Ovary (tissue), 10 donors: ENCODE measurements around the gene PSME3. TPM values are rescaled to one million over a fixed set of nuclear protein-coding genes. Genes with fewer than 3 reads are reported as not detected.

ENCODE experiments used
- DNase-seq, 5 donors: peaks; one replicate each; pipeline ENCODE4 v3.0.0-alpha.2; 2019 to 2020
- H3K27ac ChIP-seq, 2 donors: fragments of 200-600 bp; one replicate each; pipeline versions ENCODE4 v1.5.1 to v1.8.0; 2019 to 2022
- H3K27me3 ChIP-seq: fragments of 200-600 bp; one replicate; pipeline ENCODE4 v1.8.0; 2022
- H3K36me3 ChIP-seq: fragments of 200-600 bp; sonication (generic); one replicate; pipeline ENCODE4 v1.5.1; 2019
- H3K4me1 ChIP-seq: one replicate; pipeline ENCODE4 v1.8.1; 2013; ENCODE audit warnings: mild to moderate bottlenecking, moderate library complexity; ENCODE audit not compliant: insufficient read depth
- H3K4me3 ChIP-seq: fragments of 200-600 bp; sonication (generic); one replicate; pipeline ENCODE4 v1.5.1; 2017
- H3K9me3 ChIP-seq, 2 donors: fragments of 200-600 bp in 1 of 2; sonication (generic) in 1 of 2; one replicate each; pipeline versions ENCODE4 v1.5.1 to v1.8.1; 2013 to 2019; ENCODE audit warnings: mild to moderate bottlenecking in 1 of 2, moderate library complexity in 1 of 2
- EP300 ChIP-seq: sonication (generic); formaldehyde crosslinking; IDR thresholded peaks from one replicate; pipeline ENCODE4 v1.6.1; 2017; ENCODE audit warnings: antibody characterized with exemption
- POLR2A ChIP-seq: fragments of 450-650 bp; IDR thresholded peaks from one replicate; pipeline ENCODE4 v1.6.1; 2017; ENCODE audit warnings: antibody characterized with exemption, mild to moderate bottlenecking, moderate library complexity
- WGBS, 3 donors: extraction: QIAGEN DNeasy Blood & Tissue Kit in 1 of 3; methylation state at CpG; one replicate each; pipeline versions ENCODE4 v1.1.5 to v1.1.7; 2013 to 2017; 5-methylcytosine and 5-hydroxymethylcytosine counted together
- intact Hi-C, 4 donors: fragments of 100-400 bp; cut with DNase I; formaldehyde crosslinking; loops; one replicate each; pipeline versions ENCODE4 v1.11.0 to v1.15.1; 2022 to 2023
- long read RNA-seq, 3 donors: library from polyadenylated mRNA in 2 of 3; unstranded in 2 of 3; transcript quantifications; one replicate each; pipeline ENCODE4 v2.0.0 and lab custom pipeline, GENCODE V29; 2021 to 2026
- polyA plus RNA-seq, 2 donors: library from polyadenylated mRNA; stranded (reverse); fragments of 200-250 nt in 1 of 2; fragments of 350-450 nt in 1 of 2; fragmentation: Illumina TruSeq in 1 of 2; extraction: RNeasy Lipid Tissue Mini Kit (QIAGEN cat#74804) in 1 of 2; gene quantifications; one replicate each; pipeline ENCODE4 v1.2.3, GENCODE V29; 2013 to 2014
- total RNA-seq, 7 donors: library from RNA; depleted of rRNA in 2 of 7; stranded (reverse); fragments of >200 nt in 2 of 7; fragmentation: NEBNext Ultra II Directional in 3 of 7; extraction: Animal tissue kit (Norgen Biotek cat#: 25700) in 3 of 7; gene quantifications; one replicate each; pipeline versions ENCODE4 v1.1.0 to v1.2.4, GENCODE V29; 2016 to 2023
- TF ChIP-seq, protein P1 (sequence below), 3 donors: fragments of 450-650 bp in 2 of 3; fragments of 200-600 bp in 1 of 3; IDR thresholded peaks; one replicate each; pipeline versions ENCODE4 v1.5.1 to v1.8.0; 2016 to 2022; ENCODE audit warnings: antibody characterized with exemption in 3 of 3, mild to moderate bottlenecking in 1 of 3
- donor health status: DM: no; HTN: no; CAD: no; lungs with moderate emphysema.
- donor health status: DM: no; HTN: no; CAD: no.
- donor health status: Bipolar disorder and iron deficiency.
- donor health status: DM: yes; HTN: yes; CAD: no.
- donor health status: DM: no; HTN: no; CAD: no.
- donor health status: DM: yes; HTN: yes; CAD: no.

Gene PSME3, protein sequence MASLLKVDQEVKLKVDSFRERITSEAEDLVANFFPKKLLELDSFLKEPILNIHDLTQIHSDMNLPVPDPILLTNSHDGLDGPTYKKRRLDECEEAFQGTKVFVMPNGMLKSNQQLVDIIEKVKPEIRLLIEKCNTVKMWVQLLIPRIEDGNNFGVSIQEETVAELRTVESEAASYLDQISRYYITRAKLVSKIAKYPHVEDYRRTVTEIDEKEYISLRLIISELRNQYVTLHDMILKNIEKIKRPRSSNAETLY
- total RNA-seq (10 to 100 TPM; 28.6 to 85.8 (median 61.9) TPM), polyA plus RNA-seq (100 to 1,000 TPM in 1 of 2 donors, 10 to 100 TPM in 1; 31.7 to 118 TPM)
- long read RNA-seq, donor 1, transcript PSME3-210 (11 exons, 998 nt): major isoform, 55 of 75 reads
- long read RNA-seq, donor 1, partial matches to known transcripts: 1 of 75 reads
- long read RNA-seq, donor 1, other reads (novel, unspliced or antisense): 18 of 75 reads
- long read RNA-seq, donor 2, transcript PSME3-210 (11 exons, 998 nt): major isoform, 33 of 33 reads
- long read RNA-seq, donor 2, partial matches to known transcripts: 0 of 33 reads
- long read RNA-seq, donor 2, other reads (novel, unspliced or antisense): 0 of 33 reads
- long read RNA-seq, donor 3, transcript PSME3-210 (11 exons, 998 nt): major isoform, 86 of 98 reads
- long read RNA-seq, donor 3, partial matches to known transcripts: 0 of 98 reads
- long read RNA-seq, donor 3, other reads (novel, unspliced or antisense): 12 of 98 reads

DNA sequence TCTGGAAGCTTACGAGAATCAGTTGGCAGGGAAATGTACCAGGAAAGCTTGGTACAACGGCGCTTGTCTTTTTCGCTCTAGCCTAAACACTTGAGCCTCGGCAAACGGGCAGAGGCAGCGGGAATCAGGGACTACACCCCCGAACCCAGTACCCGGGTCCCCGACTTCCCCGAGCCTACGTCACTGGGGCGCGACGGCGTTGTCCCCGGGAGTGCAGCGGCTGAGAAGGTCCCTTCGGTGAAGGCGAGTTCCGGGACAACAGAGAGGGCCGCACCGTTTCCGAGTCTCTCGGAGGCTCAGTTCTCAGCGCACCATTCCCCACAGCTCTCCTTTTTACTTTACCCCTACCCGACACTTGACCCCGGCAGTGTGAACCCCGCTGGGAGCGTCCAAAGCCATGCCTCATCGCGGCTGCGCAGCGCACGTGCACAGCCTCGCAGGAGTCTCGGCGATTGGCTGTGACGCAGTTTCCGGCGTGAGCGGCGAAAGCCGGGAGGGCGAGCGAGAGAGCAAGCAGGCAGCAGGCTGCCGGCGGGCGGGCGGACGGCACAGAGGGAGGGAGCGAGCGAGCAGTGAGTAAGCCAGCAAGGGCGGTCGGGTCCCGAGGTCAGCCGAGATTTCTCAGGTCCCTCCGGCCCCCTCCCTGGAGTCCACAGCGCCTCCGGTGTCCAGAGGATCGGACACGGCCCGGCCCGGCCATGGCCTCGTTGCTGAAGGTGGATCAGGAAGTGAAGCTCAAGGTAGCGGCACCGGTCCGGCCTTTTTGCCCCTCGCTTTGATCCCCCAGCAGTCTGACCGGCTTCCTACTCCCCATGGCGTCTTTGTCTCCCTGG lies at the start of gene PSME3:
PSME3 (plus strand) TSS at position 464 of the 833 bp plus-strand sequence; CDS start at position 699, 235 bp downstream.
- 0 to 1% (median 0%) methylated on average over 59 to 71 of the region's 71 CpGs for WGBS, 3 donors
- no peaks in the 10 kb centered on the region for H3K9me3 ChIP-seq
- H3K27ac ChIP-seq: peak within 1 kb of the TSS; percentile 56 to 82
- TF ChIP-seq EP300: no peak
- TF ChIP-seq POLR2A: peak; percentile 86
- H3K27me3 ChIP-seq: no peaks in the 10 kb centered on the region
- H3K4me1 ChIP-seq: no peaks in the 10 kb centered on the region
- H3K4me3 ChIP-seq: peak within 1 kb of the TSS; percentile 74
- peak; percentile 86 to 92 (median 89) for DNase-seq
- intact Hi-C loops: no loop called here
- H3K36me3 ChIP-seq: no peaks in the 10 kb centered on the region

DNA sequence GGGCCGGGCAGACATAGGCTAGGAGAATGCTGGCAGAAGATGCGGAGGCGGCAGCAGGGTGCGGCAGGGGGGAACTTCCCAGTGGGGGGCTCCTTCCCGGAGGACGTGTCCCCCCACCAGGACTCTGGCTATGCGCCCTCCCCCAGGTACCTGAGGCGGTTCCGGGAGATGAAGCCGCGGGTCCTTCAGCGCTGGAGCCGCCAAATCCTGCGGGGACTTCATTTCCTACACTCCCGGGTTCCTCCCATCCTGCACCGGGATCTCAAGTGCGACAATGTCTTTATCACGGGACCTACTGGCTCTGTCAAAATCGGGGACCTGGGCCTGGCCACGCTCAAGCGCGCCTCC lies 49.4 kb upstream of the PSME3 start:
- H3K27me3 ChIP-seq: no peaks in the 10 kb centered on the region
- no peak for TF ChIP-seq EP300
- TF ChIP-seq, protein P1, sequence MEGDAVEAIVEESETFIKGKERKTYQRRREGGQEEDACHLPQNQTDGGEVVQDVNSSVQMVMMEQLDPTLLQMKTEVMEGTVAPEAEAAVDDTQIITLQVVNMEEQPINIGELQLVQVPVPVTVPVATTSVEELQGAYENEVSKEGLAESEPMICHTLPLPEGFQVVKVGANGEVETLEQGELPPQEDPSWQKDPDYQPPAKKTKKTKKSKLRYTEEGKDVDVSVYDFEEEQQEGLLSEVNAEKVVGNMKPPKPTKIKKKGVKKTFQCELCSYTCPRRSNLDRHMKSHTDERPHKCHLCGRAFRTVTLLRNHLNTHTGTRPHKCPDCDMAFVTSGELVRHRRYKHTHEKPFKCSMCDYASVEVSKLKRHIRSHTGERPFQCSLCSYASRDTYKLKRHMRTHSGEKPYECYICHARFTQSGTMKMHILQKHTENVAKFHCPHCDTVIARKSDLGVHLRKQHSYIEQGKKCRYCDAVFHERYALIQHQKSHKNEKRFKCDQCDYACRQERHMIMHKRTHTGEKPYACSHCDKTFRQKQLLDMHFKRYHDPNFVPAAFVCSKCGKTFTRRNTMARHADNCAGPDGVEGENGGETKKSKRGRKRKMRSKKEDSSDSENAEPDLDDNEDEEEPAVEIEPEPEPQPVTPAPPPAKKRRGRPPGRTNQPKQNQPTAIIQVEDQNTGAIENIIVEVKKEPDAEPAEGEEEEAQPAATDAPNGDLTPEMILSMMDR (IDR thresholded peaks at IDR 0.05): no peak
- TF ChIP-seq POLR2A: no peak
- intact Hi-C loops: no loop called here
- no peaks in the 10 kb centered on the region for H3K9me3 ChIP-seq
- no peak overlapping the region for H3K27ac ChIP-seq
- 27 to 50% (median 31%) methylated on average over 22 of the region's 22 CpGs for WGBS, 3 donors
- no peaks in the 10 kb centered on the region for H3K36me3 ChIP-seq
- peaks cover 4% of the 10 kb centered on the region for H3K4me1 ChIP-seq
- H3K4me3 ChIP-seq: no peak overlapping the region
- DNase-seq: peak in 1 of 5 donors; percentile 35

DNA sequence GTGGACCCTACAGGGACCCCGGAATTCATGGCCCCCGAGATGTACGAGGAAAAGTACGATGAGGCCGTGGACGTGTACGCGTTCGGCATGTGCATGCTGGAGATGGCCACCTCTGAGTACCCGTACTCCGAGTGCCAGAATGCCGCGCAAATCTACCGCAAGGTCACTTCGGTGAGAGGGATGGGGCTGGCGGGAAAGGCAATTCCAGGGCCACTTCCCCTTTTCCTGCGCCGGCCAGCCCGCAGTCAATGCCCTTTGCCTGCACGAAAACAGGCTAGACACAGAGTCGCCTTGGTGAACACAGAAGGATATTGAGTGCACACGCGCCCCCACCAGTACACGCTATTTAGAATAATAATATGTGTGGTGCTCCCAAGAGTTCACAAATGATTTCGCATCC lies 48.8 kb upstream of the PSME3 start:
- 36 to 51% (median 40%) methylated on average over 25 of the region's 25 CpGs for WGBS, 3 donors
- Histone ChIP-seq H3K9me3 (no peaks in the 10 kb centered on the region), H3K27me3 (no peaks in the 10 kb centered on the region), H3K4me3 (no peak overlapping the region), H3K36me3 (no peaks in the 10 kb centered on the region), H3K4me1 (peaks cover 4% of the 10 kb centered on the region), H3K27ac (no peak overlapping the region)
- intact Hi-C loops: no loop called here
- TF ChIP-seq POLR2A (no peak), EP300 (no peak)
- TF ChIP-seq, protein P1 (IDR thresholded peaks at IDR 0.05): no peak
- DNase-seq: peak in 1 of 5 donors; percentile 31

DNA sequence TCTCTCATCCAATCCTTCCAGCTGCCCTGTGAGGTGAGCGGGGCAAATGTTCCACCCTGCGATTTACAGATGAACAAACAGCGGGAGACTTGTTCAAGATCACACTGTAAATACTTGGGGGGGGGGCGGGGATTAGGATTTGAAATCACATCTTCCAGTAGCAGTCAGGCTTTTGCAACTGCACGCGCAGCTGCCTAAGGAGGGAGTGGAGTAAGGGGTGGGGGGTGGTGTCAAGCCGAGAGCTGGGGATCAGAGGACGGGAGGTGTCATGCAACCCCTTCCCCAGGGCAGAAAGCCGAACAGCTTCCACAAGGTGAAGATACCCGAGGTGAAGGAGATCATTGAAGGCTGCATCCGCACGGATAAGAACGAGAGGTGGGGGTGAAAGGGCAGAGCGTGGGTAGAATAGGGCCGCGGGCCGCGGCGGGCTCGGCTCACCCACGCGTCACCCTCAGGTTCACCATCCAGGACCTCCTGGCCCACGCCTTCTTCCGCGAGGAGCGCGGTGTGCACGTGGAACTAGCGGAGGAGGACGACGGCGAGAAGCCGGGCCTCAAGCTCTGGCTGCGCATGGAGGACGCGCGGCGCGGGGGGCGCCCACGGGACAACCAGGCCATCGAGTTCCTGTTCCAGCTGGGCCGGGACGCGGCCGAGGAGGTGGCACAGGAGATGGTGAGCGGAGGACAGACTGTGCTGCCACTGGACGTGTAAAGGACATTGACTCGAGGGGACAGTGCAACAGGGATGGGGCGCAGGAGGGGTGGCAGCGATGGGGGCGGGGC lies 48.2 kb upstream of the PSME3 start:
- Histone ChIP-seq H3K27me3 (no peaks in the 10 kb centered on the region), H3K4me1 (peaks cover 3% of the 10 kb centered on the region), H3K4me3 (no peak overlapping the region), H3K27ac (no peak overlapping the region), H3K9me3 (no peaks in the 10 kb centered on the region), H3K36me3 (no peaks in the 10 kb centered on the region)
- intact Hi-C loops: loop anchor here in 1 of 4 donors (5.0 kb wide), 1 partner anchor 1512 kb away; no protein-coding TSS in a partner anchor
- WGBS, 3 donors: 12 to 39% (median 21%) methylated on average over 52 of the region's 52 CpGs
- peak in 1 of 5 donors; percentile 37 for DNase-seq
- TF ChIP-seq EP300: no peak
- no peak for TF ChIP-seq POLR2A
- TF ChIP-seq, protein P1 (IDR thresholded peaks at IDR 0.05): no peak
